CD14-positive monocyte (primary cell): ENCODE results near the gene YTHDC1. TPM values are rescaled to one million over a fixed set of nuclear protein-coding genes. Genes with fewer than 3 reads are reported as not detected.
A peak's percentile ranks its signal among the peaks of the same experiment; 100 is the strongest.

Experiments
- DNase-seq, 3 donors: peaks; one replicate each; pipeline ENCODE4 v3.0.0-alpha.2; 2011 to 2022
- H2AFZ ChIP-seq: 2 replicates; pipeline ENCODE4 v1.6.0; 2012; ENCODE audit warnings: mild to moderate bottlenecking, low read depth, low read length, inconsistent platforms; ENCODE audit not compliant: insufficient read depth, poor library complexity, severe bottlenecking
- H3K27ac ChIP-seq, 2 donors: 1 replicate in 1 of 2; 2 replicates in 1 of 2; pipeline ENCODE4 v1.5.1; 2012 to 2013; ENCODE audit warnings: low read length in 2 of 2, control low read depth in 1 of 2, inconsistent platforms in 1 of 2, low read depth in 1 of 2, mild to moderate bottlenecking in 1 of 2
- H3K27me3 ChIP-seq, 2 donors: one replicate each; pipeline versions ENCODE4 v1.6.0 to v1.6.1; 2011 to 2013; ENCODE audit warnings: low read length in 2 of 2; ENCODE audit not compliant: control insufficient read depth in 2 of 2, insufficient read depth in 2 of 2
- H3K36me3 ChIP-seq, 2 donors: replicated peaks in 1 of 2; 1 replicate in 1 of 2; 2 replicates in 1 of 2; pipeline versions ENCODE4 v1.5.1 to v1.6.1; 2012 to 2013; ENCODE audit warnings: low read length in 2 of 2, control low read depth in 1 of 2, inconsistent platforms in 1 of 2, mild to moderate bottlenecking in 1 of 2; ENCODE audit not compliant: insufficient read depth in 2 of 2, control insufficient read depth in 1 of 2
- H3K4me1 ChIP-seq, 2 donors: 1 replicate in 1 of 2; 2 replicates in 1 of 2; pipeline versions ENCODE4 v1.5.1 to v1.6.1; 2012 to 2013; ENCODE audit warnings: low read length in 2 of 2, control low read depth in 1 of 2, inconsistent platforms in 1 of 2, mild to moderate bottlenecking in 1 of 2, moderate library complexity in 1 of 2; ENCODE audit not compliant: insufficient read depth in 2 of 2, control insufficient read depth in 1 of 2
- H3K4me2 ChIP-seq: replicated peaks from 2 replicates; pipeline ENCODE3; 2012; ENCODE audit warnings: low read length, moderate library complexity, mild to moderate bottlenecking; ENCODE audit not compliant: poor library complexity, severe bottlenecking; ENCODE audit errors: extremely low read depth
- H3K4me3 ChIP-seq, 3 experiments: fragments of 200-600 bp in 1 of 3; sonication (generic) in 1 of 3; replicated peaks in 1 of 3; 1 replicate in 2 of 3; 2 replicates in 1 of 3; pipeline ENCODE4 v1.5.1; 2011 to 2013; ENCODE audit warnings: low read length in 3 of 3, mild to moderate bottlenecking in 3 of 3, control low read depth in 2 of 3, low read depth in 2 of 3, inconsistent platforms in 1 of 3, moderate library complexity in 1 of 3
- H3K79me2 ChIP-seq: 2 replicates; pipeline ENCODE4 v1.6.0; 2012; ENCODE audit warnings: mild to moderate bottlenecking, control low read depth, inconsistent platforms, low read length, moderate library complexity; ENCODE audit not compliant: insufficient read depth
- H3K9ac ChIP-seq: 2 replicates; pipeline ENCODE4 v1.6.0; 2017; ENCODE audit warnings: low read length, mild to moderate bottlenecking; ENCODE audit not compliant: insufficient read depth, poor library complexity, severe bottlenecking
- H3K9me3 ChIP-seq, 2 donors: replicated peaks in 1 of 2; 1 replicate in 1 of 2; 2 replicates in 1 of 2; pipeline versions ENCODE4 v1.5.1 to v1.6.1; 2012 to 2013; ENCODE audit warnings: low read length in 2 of 2, control low read depth in 1 of 2; ENCODE audit not compliant: control insufficient read depth in 1 of 2, insufficient read depth in 1 of 2
- H4K20me1 ChIP-seq: 2 replicates; pipeline ENCODE4 v1.6.0; 2012; ENCODE audit warnings: mild to moderate bottlenecking, low read length, control low read depth, moderate library complexity; ENCODE audit not compliant: insufficient read depth
- H3K27ac Mint-ChIP-seq, 7 donors: one replicate each; pipeline ENCODE4 v1.8.0; 2020; ENCODE audit warnings: mild to moderate bottlenecking in 7 of 7, mixed read lengths in 7 of 7, moderate library complexity in 6 of 7, inconsistent platforms in 2 of 7
- H3K27me3 Mint-ChIP-seq, 3 donors: one replicate each; pipeline ENCODE4 v1.8.0; 2021 to 2022; ENCODE audit warnings: low read depth in 3 of 3, mild to moderate bottlenecking in 3 of 3, mixed read lengths in 3 of 3, moderate library complexity in 3 of 3, inconsistent platforms in 1 of 3
- H3K36me3 Mint-ChIP-seq, 2 donors: one replicate each; pipeline ENCODE4 v1.8.0; 2020; ENCODE audit warnings: mixed read lengths in 2 of 2, inconsistent platforms in 1 of 2, mild to moderate bottlenecking in 1 of 2
- H3K4me1 Mint-ChIP-seq: one replicate; pipeline ENCODE4 v1.8.0; 2020; ENCODE audit warnings: mild to moderate bottlenecking, mixed read lengths
- H3K4me3 Mint-ChIP-seq, 2 donors: one replicate each; pipeline ENCODE4 v1.8.0; 2020; ENCODE audit warnings: mild to moderate bottlenecking in 2 of 2, mixed read lengths in 2 of 2, moderate library complexity in 1 of 2
- H3K9me3 Mint-ChIP-seq, 7 donors: one replicate each; pipeline ENCODE4 v1.8.0; 2020 to 2022; ENCODE audit warnings: mixed read lengths in 7 of 7, mild to moderate bottlenecking in 6 of 7, moderate library complexity in 6 of 7, inconsistent platforms in 2 of 7
- CTCF ChIP-seq: fragments of 200-600 bp; IDR thresholded peaks from one replicate; pipeline ENCODE4 v1.8.0; 2022; ENCODE audit warnings: antibody characterized with exemption, mild to moderate bottlenecking
- WGBS: methylation state at CpG from one replicate; pipeline ENCODE4 v1.1.5; 2013; ENCODE audit warnings: missing lambda C conversion rate; ENCODE audit not compliant: insufficient coverage; 5-methylcytosine and 5-hydroxymethylcytosine counted together
- intact Hi-C, 2 donors: fragments of 100-400 bp; cut with micrococcal nuclease; formaldehyde crosslinking; loops; one replicate each; pipeline versions ENCODE4 v1.15.0 to v1.15.1; 2023
- polyA plus RNA-seq, 3 donors: library from polyadenylated mRNA; depleted of rRNA in 1 of 3; unstranded in 2 of 3; stranded (reverse) in 1 of 3; fragments of 300-500 nt in 2 of 3; fragments of >200 nt in 1 of 3; fragmentation: Illumina TruSeq in 2 of 3; gene quantifications; 1 replicate in 2 of 3; 2 replicates in 1 of 3; pipeline ENCODE4 v1.2.3, GENCODE V29; 2012 to 2021

YTHDC1 gene
- polyA plus RNA-seq, 3 donors, result 11.0 to 30.8 (median 11.5) TPM

DNA sequence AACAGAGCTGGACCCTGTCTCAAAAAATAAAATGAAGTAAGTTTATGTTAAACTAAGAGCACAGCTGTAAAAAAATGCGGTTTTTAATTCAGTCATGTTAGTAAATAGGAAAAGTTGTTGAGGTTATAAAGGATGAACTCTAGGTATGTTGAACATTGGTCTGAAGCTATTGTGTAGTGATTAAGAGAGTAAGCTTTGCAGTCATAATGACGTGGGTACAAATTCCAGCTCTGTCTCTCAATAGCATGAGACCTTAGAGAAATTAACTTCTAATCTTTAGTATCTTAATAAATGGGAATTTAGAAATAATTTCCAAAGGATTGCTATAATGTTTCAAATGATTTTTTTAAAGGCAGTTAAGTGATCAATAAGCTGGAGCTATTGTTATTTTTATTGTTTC, 2.9 kb upstream of the YTHDC1 start:
- no peak overlapping the region for H3K4me2 ChIP-seq
- no peak overlapping the region for H2AFZ ChIP-seq
- H4K20me1 ChIP-seq, result peaks cover 10% of the 10 kb centered on the region
- peak overlapping the region in 1 of 2 donors; percentile 4 for H3K4me3 Mint-ChIP-seq
- H3K9me3 ChIP-seq, result no peaks in the 10 kb centered on the region
- peaks cover 1 to 6% (median 3%) of the 10 kb centered on the region in 3 donors for H3K27me3 Mint-ChIP-seq
- no peaks in the 10 kb centered on the region for H3K36me3 ChIP-seq
- peaks cover 0 to 8% of the 10 kb centered on the region in 2 donors for H3K27me3 ChIP-seq
- H3K4me1 Mint-ChIP-seq, result peaks cover 11% of the 10 kb centered on the region
- DNase-seq, result no peak
- H3K27ac Mint-ChIP-seq, result no peak overlapping the region
- H3K9me3 Mint-ChIP-seq, result peaks cover 0 to 2% (median 0%) of the 10 kb centered on the region in 7 donors
- H3K36me3 Mint-ChIP-seq, result no peaks in the 10 kb centered on the region
- intact Hi-C loops, result no loop called here
- peaks cover 13 to 18% of the 10 kb centered on the region in 2 donors for H3K4me1 ChIP-seq
- H3K9ac ChIP-seq, result no peak overlapping the region
- peaks cover 21% of the 10 kb centered on the region for H3K79me2 ChIP-seq
- TF ChIP-seq CTCF, result no peak
- WGBS, result 100% methylated on average over 1 of the region's 2 CpGs
- no peak overlapping the region for H3K27ac ChIP-seq
- no peak overlapping the region for H3K4me3 ChIP-seq

GRCh38 chr4:68349279-68349648, 626 bp downstream of the YTHDC1 start:
- Mint-ChIP-seq H3K4me1 (peaks cover 33% of the 10 kb centered on the region), H3K4me3 (peak overlapping the region; percentile 92 to 98), H3K36me3 (peaks cover 0 to 2% of the 10 kb centered on the region in 2 donors), H3K27me3 (peaks cover 1 to 4% (median 3%) of the 10 kb centered on the region in 3 donors), H3K9me3 (peaks cover 0 to 2% (median 0%) of the 10 kb centered on the region in 7 donors), H3K27ac (peak overlapping the region; percentile 97 to 100 (median 99))
- peaks cover 56% of the 10 kb centered on the region for H3K79me2 ChIP-seq
- intact Hi-C loops, result no loop called here
- H3K9ac ChIP-seq, result peak overlapping the region; percentile 94
- 0% methylated on average over 8 of the region's 14 CpGs for WGBS
- H3K27ac ChIP-seq, result peak overlapping the region; percentile 88 to 95
- no peaks in the 10 kb centered on the region for H3K27me3 ChIP-seq
- H3K4me1 ChIP-seq, result peaks cover 17 to 28% of the 10 kb centered on the region in 2 donors
- H3K4me2 ChIP-seq, result peak overlapping the region; percentile 92
- H3K36me3 ChIP-seq, result peaks cover 0 to 3% of the 10 kb centered on the region in 2 donors
- peak; percentile 47 to 60 (median 47) for DNase-seq
- H3K4me3 ChIP-seq, result peak overlapping the region; percentile 55 to 93 (median 89)
- H3K9me3 ChIP-seq, result no peaks in the 10 kb centered on the region
- no peak for TF ChIP-seq CTCF
- peak overlapping the region; percentile 88 for H2AFZ ChIP-seq
- peaks cover 43% of the 10 kb centered on the region for H4K20me1 ChIP-seq
